ENCODE measurements around the gene KLHL30.

DNA sequence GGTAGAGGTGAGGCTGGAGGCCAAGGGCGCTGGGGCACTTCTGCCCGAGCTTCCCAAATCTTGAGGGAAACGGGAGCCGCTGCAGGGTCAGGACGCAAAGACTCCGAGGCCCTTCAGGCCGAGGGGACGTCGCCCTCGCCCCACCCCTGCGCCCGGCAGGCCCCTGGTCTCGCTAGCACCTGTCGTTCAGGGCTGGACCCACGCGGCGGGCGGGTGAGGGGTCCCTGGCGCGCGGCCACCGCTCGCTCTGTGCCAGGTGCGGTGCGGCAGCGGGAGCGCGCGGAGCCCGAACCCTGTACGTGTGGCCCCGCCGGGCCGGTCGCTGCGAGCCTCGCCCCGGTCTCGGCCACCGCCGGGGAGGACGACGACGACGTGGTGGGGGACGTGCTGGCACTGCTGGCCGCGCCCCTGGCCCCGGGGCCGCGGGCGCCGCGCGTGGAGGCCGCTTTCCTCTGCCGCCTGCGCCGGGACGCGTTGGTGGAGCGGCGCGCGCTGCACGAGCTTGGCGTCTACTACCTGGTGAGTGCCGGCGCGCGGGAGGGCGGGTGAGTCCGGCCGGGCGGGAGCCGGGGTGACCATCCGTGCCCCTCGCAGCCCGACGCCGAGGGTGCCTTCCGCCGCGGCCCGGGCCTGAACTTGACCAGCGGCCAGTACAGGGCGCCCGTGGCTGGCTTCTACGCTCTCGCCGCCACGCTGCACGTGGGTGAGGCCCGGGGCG, 25.2 kb downstream of the KLHL30 start:
- TF ChIP-seq, protein P1, sequence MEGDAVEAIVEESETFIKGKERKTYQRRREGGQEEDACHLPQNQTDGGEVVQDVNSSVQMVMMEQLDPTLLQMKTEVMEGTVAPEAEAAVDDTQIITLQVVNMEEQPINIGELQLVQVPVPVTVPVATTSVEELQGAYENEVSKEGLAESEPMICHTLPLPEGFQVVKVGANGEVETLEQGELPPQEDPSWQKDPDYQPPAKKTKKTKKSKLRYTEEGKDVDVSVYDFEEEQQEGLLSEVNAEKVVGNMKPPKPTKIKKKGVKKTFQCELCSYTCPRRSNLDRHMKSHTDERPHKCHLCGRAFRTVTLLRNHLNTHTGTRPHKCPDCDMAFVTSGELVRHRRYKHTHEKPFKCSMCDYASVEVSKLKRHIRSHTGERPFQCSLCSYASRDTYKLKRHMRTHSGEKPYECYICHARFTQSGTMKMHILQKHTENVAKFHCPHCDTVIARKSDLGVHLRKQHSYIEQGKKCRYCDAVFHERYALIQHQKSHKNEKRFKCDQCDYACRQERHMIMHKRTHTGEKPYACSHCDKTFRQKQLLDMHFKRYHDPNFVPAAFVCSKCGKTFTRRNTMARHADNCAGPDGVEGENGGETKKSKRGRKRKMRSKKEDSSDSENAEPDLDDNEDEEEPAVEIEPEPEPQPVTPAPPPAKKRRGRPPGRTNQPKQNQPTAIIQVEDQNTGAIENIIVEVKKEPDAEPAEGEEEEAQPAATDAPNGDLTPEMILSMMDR (IDR thresholded peaks at IDR 0.05; ENCODE audit: low read length) = no peak
- TF ChIP-seq EZH2 (IDR thresholded peaks at IDR 0.05; ENCODE audit: borderline replicate concordance, low read length) = no peak

Measured in OCI-LY1 (cell line).